ENCODE data around the gene CADPS2. TPM values are rescaled to one million over a fixed set of nuclear protein-coding genes. Genes with fewer than 3 reads are reported as not detected.

The CADPS2 gene
- total and polyA plus RNA-seq, 10 of the 15 experiments (the other 5 are each of a cell fraction or from before 2014, with no cell fraction given): 0.05 to 7.5 (median 0.25) TPM

DNA sequence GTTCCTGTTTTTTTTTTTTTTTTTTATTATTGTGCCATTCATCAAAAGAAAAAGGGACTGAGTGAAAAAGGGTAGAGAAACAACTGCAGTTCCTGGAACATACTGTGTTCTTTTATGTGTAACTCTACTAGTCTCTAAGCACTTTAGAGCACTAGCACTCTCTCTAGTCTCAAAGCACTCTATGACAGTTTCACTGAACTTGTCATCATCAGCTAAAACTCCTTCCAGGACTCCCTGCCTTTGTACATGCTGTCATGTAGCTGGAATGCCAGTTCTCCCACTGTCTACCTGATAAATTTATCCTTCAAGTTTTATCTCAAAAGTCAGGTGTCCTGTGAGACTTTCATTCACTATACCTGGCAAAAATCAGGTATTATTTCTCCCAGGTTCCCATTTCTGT, 333.5 kb downstream of the CADPS2 start:
- Histone ChIP-seq H3K79me2 (ENCODE audit: control insufficient read depth, insufficient read depth, low read length) (no peaks in the 10 kb centered on the region), H3K27me3 (replicated peaks in 1 of 2; ENCODE audit: control insufficient read depth in 2 of 2, insufficient read depth in 2 of 2, low read length in 1 of 2) (no peaks in the 10 kb centered on the region; a peak in 1 of 4 replicates), H4K20me1 (ENCODE audit: control insufficient read depth, insufficient read depth) (no peaks in the 10 kb centered on the region), H2AFZ (ENCODE audit: control insufficient read depth, low read depth, low read length) (no peak overlapping the region), H3K4me2 (ENCODE audit: control insufficient read depth, insufficient read depth) (no peak overlapping the region), H3K4me1 (ENCODE audit: control insufficient read depth, insufficient read depth, low read length) (no peaks in the 10 kb centered on the region), H3K4me3 (no peak overlapping the region), H3K27ac (ENCODE audit: control insufficient read depth, insufficient read depth) (no peak overlapping the region), H3K9me3 (replicated peaks; ENCODE audit: control insufficient read depth, insufficient read depth, low read length) (no peaks in the 10 kb centered on the region), H3K9ac (ENCODE audit: control insufficient read depth, insufficient read depth, low read length) (no peak overlapping the region), H3K36me3 (ENCODE audit: control insufficient read depth in 2 of 2, insufficient read depth in 2 of 2, low read length in 1 of 2) (no peaks in the 10 kb centered on the region)
- ChIA-PET SMC1A (ENCODE audit: uncharacterized antibody, unreplicated experiment) (interaction anchor here (0.6 to 2.5 kb wide), 7 partner anchors 10 to 638 kb away, joined by 3 to 10 read pairs (median 4); no protein-coding TSS in a partner anchor), CTCF (interaction anchor here (0.7 to 1.8 kb wide), 2 partner anchors 10 to 65 kb away, joined by 3 to 4 read pairs; no protein-coding TSS in a partner anchor), RAD21 (ENCODE audit: unreplicated experiment) (no interaction called here), POLR2A (interaction anchor here (0.7 kb wide), 2 partner anchors 96 to 295 kb away, joined by 3 read pairs; no protein-coding TSS in a partner anchor)
- in situ Hi-C loops (cut with MboI) (no loop called here), intact Hi-C loops (cut with micrococcal nuclease; ENCODE audit: unreplicated experiment) (loop anchor here (5.0 kb wide), 3 partner anchors 75 to 600 kb away; no protein-coding TSS in a partner anchor)
- FAIRE-seq (no peak), ATAC-seq (no peak), DNase-seq (ENCODE audit: low read depth, low spot score) (no peak)
- BruUV-seq (replicated peaks): no TSS peak
- no peak for TF ChIP-seq SIN3A (IDR thresholded peaks at IDR 0.05; ENCODE audit: low read depth, low read length)
- no peak for TF ChIP-seq SMARCA5 (IDR thresholded peaks at IDR 0.05)
- TF ChIP-seq, protein P1, sequence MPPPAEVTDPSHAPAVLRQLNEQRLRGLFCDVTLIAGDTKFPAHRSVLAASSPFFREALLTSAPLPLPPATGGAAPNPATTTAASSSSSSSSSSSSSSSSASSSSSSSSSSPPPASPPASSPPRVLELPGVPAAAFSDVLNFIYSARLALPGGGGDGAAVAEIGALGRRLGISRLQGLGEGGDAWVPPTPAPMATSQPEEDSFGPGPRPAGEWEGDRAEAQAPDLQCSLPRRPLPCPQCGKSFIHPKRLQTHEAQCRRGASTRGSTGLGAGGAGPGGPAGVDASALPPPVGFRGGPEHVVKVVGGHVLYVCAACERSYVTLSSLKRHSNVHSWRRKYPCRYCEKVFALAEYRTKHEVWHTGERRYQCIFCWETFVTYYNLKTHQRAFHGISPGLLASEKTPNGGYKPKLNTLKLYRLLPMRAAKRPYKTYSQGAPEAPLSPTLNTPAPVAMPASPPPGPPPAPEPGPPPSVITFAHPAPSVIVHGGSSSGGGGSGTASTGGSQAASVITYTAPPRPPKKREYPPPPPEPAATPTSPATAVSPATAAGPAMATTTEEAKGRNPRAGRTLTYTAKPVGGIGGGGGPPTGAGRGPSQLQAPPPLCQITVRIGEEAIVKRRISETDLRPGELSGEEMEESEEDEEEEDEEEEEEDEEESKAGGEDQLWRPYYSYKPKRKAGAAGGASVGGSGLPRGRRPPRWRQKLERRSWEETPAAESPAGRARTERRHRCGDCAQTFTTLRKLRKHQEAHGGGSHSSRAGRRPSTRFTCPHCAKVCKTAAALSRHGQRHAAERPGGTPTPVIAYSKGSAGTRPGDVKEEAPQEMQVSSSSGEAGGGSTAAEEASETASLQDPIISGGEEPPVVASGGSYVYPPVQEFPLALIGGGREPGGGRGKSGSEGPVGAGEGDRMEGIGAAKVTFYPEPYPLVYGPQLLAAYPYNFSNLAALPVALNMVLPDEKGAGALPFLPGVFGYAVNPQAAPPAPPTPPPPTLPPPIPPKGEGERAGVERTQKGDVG (CRISPR knock-in tag; IDR thresholded peaks at IDR 0.05): no peak
- no peak for TF ChIP-seq ASH2L (IDR thresholded peaks at IDR 0.05; ENCODE audit: borderline replicate concordance, low read depth)
- no peak for TF ChIP-seq JUND (IDR thresholded peaks at IDR 0.05; ENCODE audit: low read depth, low read length)
- TF ChIP-seq, protein P2, sequence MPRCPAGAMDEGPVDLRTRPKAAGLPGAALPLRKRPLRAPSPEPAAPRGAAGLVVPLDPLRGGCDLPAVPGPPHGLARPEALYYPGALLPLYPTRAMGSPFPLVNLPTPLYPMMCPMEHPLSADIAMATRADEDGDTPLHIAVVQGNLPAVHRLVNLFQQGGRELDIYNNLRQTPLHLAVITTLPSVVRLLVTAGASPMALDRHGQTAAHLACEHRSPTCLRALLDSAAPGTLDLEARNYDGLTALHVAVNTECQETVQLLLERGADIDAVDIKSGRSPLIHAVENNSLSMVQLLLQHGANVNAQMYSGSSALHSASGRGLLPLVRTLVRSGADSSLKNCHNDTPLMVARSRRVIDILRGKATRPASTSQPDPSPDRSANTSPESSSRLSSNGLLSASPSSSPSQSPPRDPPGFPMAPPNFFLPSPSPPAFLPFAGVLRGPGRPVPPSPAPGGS (IDR thresholded peaks at IDR 0.05; ENCODE audit: borderline replicate concordance, insufficient read depth, low read depth, low read length, poor library complexity, severe bottlenecking): no peak
- no peak for TF ChIP-seq SPI1 (IDR thresholded peaks at IDR 0.05; ENCODE audit: borderline replicate concordance, insufficient read depth, low read depth, low read length)
- TF ChIP-seq, protein P3, sequence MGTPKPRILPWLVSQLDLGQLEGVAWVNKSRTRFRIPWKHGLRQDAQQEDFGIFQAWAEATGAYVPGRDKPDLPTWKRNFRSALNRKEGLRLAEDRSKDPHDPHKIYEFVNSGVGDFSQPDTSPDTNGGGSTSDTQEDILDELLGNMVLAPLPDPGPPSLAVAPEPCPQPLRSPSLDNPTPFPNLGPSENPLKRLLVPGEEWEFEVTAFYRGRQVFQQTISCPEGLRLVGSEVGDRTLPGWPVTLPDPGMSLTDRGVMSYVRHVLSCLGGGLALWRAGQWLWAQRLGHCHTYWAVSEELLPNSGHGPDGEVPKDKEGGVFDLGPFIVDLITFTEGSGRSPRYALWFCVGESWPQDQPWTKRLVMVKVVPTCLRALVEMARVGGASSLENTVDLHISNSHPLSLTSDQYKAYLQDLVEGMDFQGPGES (IDR thresholded peaks at IDR 0.05): no peak
- TF ChIP-seq ZNF217 (IDR thresholded peaks at IDR 0.05): no peak
- no peak for TF ChIP-seq NFYB (IDR thresholded peaks at IDR 0.05; ENCODE audit: insufficient read depth, low read depth, low read length)
- TF ChIP-seq NFIC (IDR thresholded peaks at IDR 0.05; ENCODE audit: low read depth, low read length): no peak
